ENCODE data around the gene KLRF1.

The KLRF1 gene

DNA sequence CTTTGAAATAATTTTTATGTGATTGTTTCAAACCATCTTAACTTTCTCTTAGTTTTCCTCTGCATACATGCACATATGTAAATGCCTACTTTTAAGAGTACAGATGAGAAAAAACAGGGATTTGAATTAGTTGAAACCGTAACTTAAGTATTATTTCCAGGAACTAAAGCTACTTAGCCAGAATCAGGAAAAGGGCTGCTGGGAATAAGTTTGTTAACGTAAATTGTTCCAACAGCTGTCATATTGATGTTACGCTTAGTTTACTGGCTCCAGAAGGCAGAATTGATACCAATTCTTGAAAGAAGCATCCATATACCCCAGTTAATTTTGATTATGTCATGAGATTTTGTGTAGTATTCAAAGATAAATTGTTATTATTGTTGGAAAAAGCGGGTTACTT is 17.9 kb upstream of the KLRF1 start:
- DNase-seq, result no peak

DNA sequence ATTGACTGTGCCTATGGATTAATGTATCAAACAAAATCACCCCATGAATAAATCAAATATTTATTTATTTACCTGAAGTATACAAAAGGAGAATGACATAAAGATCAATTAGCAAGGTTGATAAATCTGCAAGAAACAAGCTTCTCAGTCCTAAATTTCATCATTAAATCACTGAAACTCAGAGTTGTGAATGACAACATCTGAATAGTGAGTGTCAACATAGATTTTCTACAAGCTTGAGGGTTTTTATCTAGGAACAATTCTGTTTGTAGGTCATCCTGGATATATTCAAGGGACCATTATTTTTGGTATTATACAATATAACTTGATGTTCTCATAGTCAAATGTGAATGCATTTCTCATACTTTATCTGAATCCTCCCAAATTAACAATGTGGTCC is 17.4 kb upstream of the KLRF1 start:
- no peak for DNase-seq

DNA sequence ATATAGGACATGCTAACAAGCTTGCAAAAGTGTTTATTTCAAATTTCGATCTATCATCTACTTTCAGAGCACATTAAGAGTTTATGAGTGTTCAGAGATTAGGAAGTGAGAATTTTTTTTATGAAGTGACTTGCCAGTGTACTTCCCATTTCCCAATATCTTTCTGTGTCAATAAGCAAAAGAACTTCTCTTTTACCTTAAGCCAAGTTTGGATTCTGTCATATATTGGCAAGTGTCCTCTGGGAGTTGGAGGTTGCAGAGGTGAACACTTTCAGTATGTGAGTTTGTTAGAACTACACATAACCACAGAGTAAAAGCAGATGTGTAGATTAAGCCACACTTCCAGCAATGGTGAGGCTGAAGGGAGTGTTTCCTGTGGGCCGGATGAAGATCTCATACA is 16.6 kb upstream of the KLRF1 start:
- DNase-seq, result no peak

DNA sequence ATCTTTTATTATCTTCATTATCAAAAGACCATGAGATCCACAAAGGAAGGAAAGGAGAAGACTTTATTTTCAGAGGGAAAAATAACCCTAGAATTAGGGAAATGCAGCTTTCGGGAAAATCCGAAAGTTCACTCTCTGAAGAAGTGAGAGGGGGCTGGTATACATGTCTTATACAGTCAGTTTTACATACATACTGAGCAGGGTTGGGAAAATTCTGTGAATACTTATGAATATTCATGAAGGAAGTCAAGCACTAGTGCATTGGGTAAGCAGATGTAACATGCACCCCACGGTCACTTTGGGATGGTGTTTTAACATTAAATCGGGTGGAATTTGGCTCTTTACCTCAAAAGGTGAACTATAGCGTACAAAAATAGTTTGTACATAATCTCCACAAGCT is 15.7 kb upstream of the KLRF1 start:
- DNase-seq, result no peak

DNA sequence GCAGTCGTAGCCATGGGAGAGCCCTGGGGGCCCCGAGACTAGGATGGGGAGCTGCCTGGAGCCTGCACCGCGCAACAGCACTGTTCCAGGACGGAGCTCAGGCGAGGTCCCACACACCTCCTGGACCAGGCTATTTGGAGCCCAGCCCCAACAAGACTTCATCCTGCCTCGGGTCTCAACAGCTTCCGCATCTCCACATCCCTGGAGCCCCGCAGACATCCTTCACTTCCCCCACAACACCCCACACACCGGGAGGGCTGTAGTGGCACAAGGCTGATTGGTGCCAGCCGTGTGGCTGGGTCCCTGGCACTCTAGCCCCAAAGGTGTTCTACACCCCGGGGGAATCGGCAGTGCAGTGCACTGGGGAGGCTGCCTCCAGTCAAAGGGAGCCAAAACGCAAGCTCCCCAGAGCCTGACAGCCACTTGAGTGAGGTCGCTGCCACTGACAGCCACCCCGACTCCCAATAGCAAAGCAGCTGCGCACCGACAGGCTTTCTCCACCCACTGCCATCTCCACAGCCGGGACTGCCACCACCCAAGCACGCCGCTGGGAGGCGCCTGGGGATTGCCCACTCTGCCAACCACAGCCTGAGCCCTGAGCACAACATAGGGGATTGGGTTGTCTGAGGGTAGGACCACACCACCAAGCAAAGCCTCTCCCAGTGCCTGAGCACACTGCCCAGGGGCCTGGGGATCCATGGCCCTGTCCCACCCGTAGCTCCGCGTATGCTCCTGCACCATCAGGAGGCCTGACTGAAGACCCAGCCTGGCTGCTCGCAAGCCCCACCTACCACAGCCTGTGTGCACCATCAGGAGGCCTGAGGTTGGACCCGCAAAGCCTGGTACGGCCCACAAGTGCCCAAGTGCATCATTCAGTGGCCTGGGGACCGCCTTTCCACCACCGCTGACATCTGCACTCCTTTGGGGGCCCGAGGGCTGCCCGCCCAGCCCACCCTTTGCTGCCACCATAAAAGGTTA is 13.2 kb upstream of the KLRF1 start:
- peak; percentile 47 for DNase-seq

DNA sequence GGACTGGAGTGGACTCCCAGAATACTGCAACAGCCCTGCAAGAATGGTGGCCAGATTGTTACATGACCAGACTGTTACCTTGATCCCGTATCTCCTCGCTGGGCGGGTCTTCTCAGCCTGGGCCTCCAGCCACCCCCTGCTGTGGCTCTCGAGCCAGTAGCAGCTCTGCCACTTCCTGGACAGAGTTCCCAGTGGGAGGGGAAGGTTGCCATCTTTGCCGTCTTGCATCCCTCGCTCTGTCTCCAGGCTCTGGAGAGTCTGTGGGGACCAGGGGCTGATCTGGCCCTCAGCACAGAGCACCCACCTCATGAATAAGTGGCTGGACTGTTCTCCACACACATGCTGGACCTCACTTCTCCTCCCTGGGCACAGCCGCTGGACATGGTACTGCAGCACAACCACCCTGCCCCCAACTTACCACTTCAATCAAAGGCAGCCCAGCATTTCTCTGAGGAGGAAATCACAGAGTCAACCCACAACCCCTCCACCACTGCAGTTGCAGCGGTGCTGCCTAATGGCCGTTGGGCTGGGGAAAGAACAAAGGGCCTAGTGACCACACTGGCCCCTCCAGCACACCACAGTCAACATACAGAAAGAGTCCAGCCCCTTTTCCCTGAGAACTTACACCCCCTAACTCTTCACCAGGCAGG is 6.9 kb upstream of the KLRF1 start:
- no peak for DNase-seq

DNA sequence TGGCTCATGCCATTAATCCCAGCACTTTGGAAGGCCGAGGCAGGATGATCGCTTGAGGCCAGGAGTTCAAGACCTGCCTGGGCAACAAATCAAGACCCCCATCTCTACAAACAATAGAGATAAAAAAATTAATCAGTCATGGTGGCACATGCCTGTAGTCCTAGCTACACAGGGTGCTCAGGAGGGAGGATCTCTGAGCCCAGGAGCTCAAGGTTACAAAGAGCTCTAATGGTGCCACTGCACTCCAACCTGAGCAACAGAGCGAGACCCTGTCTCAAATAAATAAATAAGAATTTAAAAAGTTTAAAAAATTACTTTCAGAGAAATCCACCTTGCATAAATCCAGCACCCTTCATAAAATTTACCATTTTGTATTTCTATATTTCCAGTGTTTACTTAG is 2.2 kb downstream of the KLRF1 start:
- no peak for DNase-seq

DNA sequence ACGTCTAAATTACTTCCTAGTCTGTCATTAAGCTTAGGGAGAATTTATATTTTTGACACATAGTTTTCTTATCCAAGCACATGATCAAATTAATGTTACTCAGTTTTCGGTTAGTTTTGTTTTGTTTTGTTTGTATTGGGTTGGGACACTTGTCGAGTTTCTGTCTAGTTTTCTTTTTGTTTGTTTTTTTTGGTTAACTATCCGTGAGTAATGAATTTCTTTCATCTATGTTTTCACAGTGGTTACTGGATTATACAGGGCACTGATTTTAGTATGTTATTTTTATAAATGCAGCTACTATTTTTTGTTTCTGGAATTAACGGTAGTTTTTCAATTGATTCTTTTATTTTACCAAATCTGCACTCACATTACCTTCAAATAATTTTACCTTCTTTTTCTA is 2.7 kb downstream of the KLRF1 start:
- DNase-seq, result no peak

DNA sequence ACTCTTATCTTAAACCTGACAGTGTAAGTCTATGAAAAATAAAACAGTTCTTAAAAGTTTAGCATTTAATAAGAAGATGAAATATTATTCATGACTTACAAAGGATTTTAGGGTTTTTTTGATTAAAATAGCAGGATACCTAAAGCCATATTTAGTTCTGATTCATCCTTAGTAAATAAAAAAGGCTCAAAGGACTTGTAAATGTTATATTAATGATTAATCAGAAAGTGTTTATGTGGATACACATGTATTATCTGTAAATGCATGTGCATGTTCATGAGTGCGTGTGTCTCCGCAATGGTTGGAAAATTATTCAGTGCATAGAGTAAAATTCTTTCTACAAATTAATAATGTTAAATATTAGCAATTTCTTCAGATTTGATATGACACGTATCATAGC is 4.4 kb downstream of the KLRF1 start:
- no peak for DNase-seq

DNA sequence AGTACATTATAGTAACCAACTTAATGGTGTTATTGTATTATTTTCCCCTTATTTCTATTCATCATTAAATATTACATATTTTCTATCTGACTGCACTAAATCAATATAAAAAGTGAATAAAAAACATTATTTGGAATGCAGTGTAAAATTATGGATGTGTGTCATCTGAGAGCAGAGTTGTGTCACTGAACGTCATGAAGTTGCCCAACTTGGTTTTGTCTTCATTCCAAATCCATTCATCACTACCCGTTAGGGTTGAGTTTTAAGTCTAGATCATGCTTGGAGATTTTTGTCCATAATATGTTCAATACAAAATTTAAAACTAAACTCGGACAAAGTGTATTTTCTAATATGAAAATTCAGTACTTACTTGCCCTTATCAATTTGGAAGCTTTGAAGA is 16.1 kb downstream of the KLRF1 start:
- no peak for DNase-seq

DNA sequence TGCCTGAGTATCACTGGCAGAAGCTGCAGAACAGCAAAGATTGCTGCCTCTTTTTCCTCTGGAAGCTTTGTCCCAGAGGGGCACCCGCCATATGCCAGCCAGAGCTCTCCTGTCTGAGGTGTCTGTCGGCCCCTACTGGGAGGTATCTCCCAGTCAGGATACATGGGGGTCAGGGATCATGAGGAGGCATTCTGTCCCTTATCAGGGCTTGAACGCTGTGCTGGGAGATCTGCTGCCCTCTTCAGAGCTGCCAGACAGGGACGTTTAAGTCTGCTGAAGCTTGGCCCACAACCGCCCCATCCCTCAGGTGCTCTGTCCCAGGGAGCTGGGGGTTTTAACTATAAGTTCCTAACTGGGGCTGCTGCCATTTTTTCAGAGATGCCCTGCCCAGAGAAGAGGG is 21.6 kb downstream of the KLRF1 start:
- no peak for DNase-seq

DNA sequence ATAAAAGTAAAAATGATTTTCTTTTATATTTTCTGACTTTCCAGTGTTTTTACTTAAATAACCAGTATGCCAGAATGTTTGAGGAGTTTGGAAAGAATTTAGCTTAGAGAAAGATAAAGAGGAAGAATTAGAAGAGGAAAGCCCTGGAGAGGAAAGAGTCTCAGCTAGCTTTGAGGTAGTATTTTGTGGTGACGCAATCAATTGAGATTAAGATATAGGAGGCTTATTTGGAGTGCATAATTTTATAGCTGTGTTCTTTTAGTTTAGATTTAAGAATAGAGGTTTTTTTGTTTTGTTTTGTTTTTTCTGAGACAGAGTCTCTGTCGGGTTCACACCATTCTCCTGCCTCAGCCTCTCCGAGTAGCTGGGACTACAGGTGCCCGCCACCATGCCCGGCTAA is 23.8 kb downstream of the KLRF1 start:
- DNase-seq, result no peak

DNA sequence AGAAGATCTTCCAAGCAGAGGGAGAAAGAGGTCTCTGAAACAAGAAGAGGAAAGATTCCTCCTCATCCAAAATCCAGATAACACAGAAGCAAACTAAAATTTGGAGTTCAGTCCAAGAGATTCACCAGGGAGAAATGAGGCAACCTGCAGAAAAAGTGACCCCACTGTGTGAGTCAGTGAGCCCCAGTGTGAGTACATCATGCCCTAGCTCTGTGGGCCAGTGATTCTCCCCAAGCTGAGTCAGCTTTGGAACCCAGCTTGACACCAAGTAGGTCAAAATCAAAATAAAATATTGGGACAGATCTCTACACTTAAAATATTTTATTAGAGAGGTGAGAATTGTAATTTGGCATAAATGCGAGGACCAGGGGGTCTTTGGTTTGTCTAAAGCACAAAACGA is 24.6 kb downstream of the KLRF1 start:
- DNase-seq, result no peak

DNA sequence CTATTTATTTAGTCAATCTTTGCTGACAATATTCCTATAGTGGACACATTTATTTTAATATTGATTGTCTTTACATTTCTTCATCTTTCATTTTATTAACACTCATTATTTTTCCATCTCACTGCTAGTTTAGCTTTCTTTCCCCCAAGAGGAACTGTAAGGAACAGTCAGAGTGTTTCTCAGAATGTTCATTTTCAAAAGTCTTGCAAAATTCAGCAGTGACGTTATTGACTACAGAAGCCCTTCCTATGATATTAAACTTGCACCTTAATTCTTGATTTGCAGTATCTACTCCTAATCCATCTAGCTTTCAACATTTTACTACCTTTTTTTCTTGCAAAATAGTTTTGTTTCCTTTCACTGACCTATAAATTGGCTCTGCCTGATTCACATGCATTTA is 28.9 kb downstream of the KLRF1 start:
- no peak for DNase-seq

DNA sequence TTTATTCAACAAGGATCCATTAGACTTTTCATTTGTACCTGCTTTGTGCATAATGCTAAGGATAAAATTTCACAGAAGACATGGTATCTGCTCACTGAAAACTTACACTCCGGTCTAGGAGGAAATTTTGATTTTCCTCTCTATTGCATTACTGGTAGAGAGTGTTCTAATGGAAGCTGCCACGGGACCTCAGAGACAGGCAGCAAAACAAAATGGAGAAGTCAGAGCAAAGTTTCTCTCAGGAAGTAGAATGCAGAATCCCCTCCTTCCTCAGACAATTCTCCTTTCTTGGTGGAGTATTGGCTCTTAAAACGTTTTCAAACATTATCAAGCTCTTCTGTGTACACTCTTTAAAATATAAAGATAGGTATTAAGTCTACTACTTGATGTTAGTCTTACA is 29.6 kb downstream of the KLRF1 start:
- DNase-seq, result no peak

DNA sequence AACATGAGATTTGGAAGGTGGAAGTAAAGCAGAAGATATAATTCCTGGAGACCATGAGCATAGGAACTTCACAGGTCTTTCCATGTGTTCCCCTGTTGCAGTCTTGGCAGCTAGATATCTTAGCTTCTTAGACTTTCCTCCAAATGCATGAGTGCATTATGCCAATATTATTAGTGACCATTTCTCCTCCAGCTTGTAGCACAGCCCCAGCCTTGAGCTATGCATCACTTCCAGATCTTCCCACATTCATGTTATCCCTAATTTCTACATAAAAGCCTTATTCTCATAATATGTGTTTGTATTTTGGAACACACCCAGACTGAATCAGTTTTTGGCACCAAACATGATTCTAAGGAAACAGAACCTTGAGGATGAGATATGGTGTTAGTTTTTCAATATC is 30.9 kb downstream of the KLRF1 start:
- no peak for DNase-seq

DNA sequence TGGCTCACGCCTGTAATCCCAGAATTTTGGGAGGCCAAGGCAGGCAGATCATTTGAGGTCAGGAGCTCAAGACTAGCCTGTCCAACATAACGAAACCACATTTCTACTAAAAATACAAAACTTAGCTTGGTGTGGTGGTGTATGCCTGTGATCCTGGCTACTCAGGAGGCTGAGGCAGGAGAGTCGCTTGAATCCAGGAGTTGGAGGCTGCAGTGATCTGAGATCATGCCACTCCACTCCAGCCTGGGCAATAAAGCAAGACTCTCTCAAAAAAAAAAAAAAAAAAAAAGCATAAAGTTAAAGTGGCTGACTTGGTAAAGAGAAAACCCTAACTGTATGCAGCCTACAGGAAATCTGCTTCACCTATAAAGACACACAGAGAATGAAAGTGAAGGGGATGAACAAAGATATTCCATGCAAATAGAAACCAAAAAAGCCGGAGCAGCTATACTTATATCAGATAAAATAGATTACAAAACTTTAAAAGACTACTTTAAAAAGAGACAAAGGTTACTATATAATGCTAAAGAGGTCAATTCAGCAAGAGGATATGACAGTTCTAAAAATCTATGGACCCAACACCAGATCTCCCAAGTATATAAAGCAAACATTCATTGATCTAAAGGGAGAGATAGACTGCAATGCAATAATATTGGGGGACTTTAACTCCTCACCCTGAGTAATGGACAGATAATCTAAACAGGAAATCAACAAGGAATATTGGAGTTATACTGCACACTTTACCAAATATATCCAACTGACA is 37.8 kb downstream of the KLRF1 start:
- DNase-seq, result no peak

DNA sequence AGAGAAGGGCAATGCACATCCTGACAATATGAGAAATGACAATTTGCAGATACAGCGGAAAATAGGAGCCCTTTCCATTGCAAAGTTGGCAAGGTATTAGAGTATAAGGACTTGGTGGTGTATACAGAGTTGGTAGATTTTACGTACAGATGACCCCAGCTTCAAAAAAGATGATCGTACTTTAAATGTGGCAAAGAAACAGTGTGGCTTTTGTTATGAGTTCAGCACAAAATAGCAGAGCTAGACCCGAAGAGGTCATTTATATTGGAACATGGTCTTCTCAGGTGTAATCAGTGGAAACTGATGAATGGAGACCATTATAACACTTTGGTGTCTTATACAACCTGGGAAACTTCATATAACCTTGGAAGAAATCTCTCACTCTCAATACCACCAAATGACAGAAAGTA is 39.6 kb downstream of the KLRF1 start:
- no peak for DNase-seq

DNA sequence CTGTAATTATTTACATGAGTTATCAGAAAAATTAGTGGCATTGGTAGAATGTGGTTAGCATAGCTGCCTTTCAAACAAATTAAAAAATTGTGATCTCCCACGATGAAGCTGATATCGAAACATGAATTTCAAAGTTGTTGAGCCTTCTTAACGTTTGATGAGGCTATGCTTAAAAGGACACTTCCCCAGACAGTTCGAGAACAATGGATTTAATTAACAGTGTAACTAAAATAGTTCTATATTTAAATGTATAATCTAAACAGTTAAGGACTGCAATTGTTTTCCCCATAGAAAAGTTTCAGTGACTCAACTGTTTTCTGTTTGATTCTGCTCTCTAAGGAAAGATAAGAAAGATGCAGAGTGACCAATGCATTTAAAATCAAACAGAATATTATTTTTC is 40.2 kb downstream of the KLRF1 start:
- no peak for DNase-seq

DNA sequence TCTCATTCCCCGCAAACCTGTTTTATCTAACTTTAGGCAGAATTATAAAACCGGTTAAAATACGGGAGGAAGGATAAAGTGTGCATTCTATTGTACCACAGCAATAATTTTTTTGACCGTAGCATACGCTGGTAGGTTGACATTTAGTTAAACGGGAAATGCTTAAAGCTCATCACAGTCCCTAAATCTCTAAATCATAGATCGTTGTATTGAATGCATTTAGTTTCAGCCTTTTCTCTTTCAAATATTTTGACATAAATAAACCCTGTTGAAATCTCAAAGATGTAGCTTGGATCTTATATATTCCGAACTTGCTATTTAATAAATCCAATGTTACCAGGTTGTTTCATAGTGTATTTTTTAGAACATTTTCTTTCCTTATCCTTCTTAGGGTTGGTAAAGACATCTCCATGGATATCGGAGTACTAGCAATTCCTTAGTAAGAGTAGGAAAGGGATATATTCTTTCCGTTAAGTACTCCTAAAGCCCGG is 41.1 kb downstream of the KLRF1 start:
- no peak for DNase-seq

DNA sequence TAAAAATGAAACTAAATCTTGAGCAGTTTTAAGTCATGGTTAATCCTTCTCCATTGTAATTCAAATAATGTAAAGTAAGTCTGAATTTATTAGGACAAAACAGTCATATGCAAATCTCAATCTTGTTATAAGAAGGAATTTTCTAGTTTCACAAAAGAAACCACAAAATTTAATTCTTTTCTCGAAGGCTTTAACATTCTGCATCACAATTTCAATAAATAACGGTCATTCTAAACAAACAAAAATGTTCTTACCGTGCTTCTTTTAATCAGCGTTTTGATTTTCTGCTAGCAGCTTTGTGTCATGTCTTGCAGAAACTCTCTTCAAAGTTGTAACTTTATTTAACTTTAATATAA is 41.6 kb downstream of the KLRF1 start:
- no peak for DNase-seq

DNA sequence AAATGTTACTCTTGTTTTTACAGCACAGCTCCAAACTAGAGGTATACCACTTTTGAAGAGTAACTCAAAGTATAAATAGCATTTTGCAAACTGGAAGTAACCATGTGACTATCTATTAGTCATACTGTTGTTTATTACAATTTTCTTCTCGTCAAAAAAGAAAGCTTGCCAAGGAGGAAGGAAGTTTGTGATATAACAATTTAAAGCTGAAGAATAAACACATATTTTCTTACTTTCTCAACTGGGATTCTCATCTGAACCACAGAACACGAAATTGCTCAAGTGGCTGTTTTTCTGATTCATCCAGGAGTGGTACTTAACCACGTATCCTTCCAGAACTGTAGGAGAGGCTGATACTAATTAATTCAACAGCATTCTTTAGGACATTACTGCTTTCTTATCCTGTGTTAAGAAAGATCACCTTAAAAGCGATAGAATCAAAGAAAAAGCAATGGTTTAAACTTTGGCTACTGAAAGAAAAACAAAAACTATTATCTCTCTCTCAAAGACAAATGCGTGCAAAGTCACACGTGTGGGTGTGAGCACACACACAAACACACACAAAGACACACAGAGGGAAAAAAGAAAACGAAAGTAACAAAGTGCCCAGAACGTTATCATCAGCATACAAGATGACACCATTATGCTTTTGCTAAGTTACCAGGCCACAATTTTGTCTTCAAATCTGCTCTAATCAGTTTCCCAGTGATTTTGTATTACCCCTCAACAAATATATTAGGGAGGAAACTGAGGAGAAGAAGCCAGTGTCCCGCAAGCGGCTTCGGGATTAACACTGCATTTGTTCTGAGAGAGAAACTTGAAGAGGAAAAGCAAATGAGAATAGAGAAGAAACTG is 42.3 kb downstream of the KLRF1 start, which contains the start of gene CLEC2B:
Gene CLEC2B (minus strand): TSS at position 48 of the 855 bp plus-strand sequence.
- DNase-seq, result no peak

Data from right hindlimb (tissue), 1 donor.